Measurements from ENCODE around the gene NPSR1.

GRCh38 chr7:34849986-34850385 lies 192.0 kb downstream of the NPSR1 start:
- TF ChIP-seq TEAD4 (IDR thresholded peaks at IDR 0.05; ENCODE audit: low read length) (no peak), TEAD4 (CRISPR knock-in tag; IDR thresholded peaks at IDR 0.05; ENCODE audit: borderline replicate concordance) (no peak), CGGBP1 (CRISPR knock-in tag; IDR thresholded peaks at IDR 0.05) (no peak), ZNF778 (CRISPR knock-in tag; IDR thresholded peaks at IDR 0.05) (no peak), RBM15 (IDR thresholded peaks at IDR 0.05; ENCODE audit: insufficient read depth, low read length) (no peak)

All from K562 (cell line).